HG03139 (cell line): ENCODE measurements around the gene RFX2.
"Not testable (repeated sequence)": the region's sequence is repeated elsewhere in the genome, so short reads cannot be mapped to it uniquely, and the experiment has no call there.

ENCODE experiments used
- ATAC-seq: cut with Tn5 transposase; IDR thresholded peaks from one replicate; pipeline ENCODE4 v1.9.1; 2021; ENCODE audit not compliant: unreplicated experiment

RFX2 gene

DNA sequence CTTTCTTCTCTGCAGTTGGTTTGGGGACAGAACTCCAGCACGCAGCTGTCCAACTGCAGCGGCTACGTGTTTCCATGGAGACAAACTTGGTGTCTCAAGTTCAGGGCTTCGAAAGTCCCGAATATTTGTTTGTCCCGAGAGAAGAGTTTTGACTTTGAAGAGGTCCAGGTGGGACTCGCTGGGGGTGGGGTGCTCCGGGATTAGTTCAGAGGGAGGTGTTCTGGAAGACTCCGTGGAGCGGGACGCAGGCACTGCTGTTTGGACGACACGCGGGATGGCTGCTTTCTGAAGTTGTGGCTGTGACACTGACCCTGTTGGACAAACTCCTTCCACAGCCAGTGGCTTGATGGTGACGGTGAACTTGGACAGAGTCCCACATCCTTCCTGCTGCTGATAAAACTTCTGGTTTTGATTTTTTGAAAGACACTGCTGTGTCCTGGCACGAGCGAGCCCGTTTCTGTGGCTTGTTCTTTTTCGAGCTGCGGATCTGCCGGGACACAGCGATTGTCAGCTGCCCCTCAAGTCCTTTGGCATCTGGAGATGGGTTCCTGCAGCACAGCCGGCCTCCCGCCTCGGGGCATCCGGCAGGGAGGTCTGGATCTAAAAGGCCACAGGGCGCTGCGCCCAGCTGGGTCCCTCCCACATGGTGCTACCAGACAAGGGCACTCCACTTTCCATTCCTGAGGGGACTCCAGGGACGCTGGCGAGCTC, 116.5 kb downstream of the RFX2 start:
- no peak for ATAC-seq

- ATAC-seq: no peak
Measured at GRCh38 chr19:5993201-5993600, 117.1 kb downstream of the RFX2 start.

DNA sequence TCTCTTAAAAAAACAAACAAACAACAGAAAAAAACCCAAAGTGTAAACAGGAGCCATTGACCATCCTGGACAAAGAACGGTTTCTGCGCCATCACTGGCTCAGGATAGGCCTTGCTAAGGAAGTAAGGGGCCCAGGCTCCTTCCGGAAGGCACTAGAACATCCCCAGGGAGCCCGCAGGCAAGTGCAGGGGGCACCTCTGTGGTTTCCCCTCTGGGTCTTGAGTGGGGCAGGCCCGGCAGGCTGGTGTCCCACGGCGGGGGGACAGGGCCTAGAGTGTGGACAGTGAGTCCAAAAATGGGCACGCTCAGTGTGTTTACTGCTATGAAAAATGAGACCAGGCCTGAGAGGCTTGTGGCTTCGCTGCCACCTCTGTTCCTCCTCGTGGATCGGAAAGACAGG, 117.5 kb downstream of the RFX2 start:
- ATAC-seq: no peak

DNA sequence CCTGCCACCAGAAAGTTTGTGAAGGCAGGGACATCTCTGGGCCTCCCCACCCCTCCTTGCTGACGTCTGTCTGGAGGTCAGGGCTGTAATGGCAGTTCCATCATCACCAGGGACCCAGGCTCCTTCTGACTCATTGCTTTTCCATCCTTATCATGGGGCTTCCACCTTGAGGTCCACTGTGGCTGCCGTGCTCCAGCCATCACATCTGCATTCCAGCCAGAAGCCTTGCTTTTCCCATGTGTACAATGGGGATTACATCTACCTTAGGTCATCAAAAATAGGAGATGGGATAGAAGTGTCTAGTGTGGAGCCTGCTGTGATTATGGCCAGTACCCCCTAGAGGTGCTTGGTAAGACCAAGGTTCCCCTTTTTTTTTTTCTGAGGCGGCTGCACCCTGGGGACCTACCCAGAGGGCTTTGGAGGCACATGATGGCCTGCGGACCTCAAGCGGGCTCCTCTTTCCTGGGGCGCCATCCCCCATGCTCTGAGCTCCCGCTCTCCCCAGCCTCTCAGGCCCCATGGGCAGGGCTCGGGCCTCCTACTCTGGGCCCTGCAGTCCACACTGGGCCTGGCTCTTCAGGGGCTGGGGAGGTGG, 119.0 kb downstream of the RFX2 start:
- no peak for ATAC-seq

DNA sequence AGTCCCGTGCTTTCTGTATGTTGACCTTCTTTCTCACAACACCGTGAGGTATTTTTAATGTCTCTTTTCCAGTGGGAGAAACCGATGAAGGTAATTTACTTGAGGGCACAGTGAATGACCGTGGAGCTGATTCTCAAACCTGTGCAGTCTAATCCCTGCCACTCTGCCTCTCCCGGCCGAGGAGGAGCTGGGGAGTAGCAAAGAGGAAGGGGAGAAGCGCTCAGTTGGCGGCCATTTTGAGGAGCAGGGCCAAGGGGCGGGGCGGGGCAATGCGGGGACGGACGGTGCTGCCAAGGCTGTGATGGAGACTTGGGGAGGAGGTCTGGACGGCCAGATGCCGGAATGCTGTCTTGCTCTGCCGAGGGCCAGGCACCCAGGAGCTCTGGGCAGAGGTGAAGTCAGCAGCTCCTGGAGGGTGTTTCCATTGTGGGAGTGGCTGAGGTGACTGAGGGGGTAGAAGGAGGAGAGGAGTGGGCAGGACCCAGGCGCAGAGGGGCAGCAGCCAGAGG, 120.0 kb downstream of the RFX2 start:
- no peak for ATAC-seq

- no peak for ATAC-seq
Measured at GRCh38 chr19:5989388-5990074, 120.8 kb downstream of the RFX2 start.

GRCh38 chr19:5988517-5989387, 121.5 kb downstream of the RFX2 start:
- no peak for ATAC-seq

- no peak for ATAC-seq
Measured at GRCh38 chr19:5987077-5987818, 123.1 kb downstream of the RFX2 start.

- not testable (repeated sequence) for ATAC-seq
Measured at GRCh38 chr19:5985837-5986236, 124.5 kb downstream of the RFX2 start.

- ATAC-seq: no peak
Measured at GRCh38 chr19:5985098-5985783, 125.1 kb downstream of the RFX2 start.

DNA sequence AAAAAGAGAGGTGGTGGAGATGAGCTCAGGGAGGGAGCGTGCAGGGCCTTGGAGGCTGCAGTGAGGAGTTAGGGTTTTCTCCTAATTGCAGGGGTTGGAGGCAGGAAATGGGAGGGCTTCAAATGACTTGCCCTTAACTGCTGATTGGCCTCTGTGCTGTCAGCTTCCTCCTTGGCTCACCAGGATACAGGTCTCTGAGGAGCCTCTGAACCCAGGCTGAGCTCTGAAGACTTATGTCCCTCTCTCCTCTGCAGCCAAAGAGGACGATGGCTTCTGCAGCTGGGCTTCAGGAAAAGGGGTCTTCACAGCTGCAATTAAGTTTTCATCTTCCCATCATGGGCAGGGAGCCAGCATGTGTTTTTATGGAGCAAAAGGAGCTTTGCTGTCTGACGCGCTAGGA, 125.7 kb downstream of the RFX2 start:
- no peak for ATAC-seq

- no peak for ATAC-seq
Measured at GRCh38 chr19:5983367-5983955, 126.8 kb downstream of the RFX2 start.

- ATAC-seq: no peak
Measured at GRCh38 chr19:5978606-5979552, 131.4 kb downstream of the RFX2 start.

GRCh38 chr19:5977785-5978605, 132.3 kb downstream of the RFX2 start, which contains the start of gene RANBP3:
RANBP3 (minus strand) TSS chr19:5978140; CDS start chr19:5978082, 58 bp downstream.
- ATAC-seq: peak; percentile 85

GRCh38 chr19:5977222-5977784, 133.0 kb downstream of the RFX2 start:
- ATAC-seq: peak; percentile 14

DNA sequence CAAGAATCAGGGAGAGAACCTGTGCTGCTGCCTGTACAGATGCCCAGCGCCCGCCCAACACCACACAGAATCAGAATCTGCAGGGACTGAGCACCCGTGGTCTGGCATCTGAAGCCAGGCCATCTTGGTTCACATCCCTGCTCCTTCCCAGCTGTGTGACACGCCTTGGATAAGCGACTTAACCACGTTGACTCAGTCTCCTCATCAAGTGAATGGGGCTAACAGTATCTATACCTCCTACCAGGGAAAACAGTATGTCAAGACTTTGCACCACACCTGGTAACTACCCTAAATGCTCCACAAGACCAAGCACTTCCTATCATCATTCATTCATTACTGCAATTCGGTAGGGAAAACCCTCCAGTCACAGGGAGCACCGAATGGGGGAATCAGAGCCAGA, 133.5 kb downstream of the RFX2 start:
- no peak for ATAC-seq

- no peak for ATAC-seq
Measured at GRCh38 chr19:5975388-5975728, 134.9 kb downstream of the RFX2 start.
